ENCODE data around the gene TNNI2. TPM values are rescaled to one million over a fixed set of nuclear protein-coding genes. Genes with fewer than 3 reads are reported as not detected.

Gene TNNI2
- total and polyA plus RNA-seq, 2 donors (not counting 1 experiment from before 2014, with no cell fraction given), result 2.9 to 12.9 TPM

GRCh38 chr11:1815751-1816150 lies 23.0 kb upstream of the TNNI2 start:
- DNase-seq (no peak), ATAC-seq (ENCODE audit: low read depth) (no peak)
- H4K20me1 ChIP-seq (ENCODE audit: control insufficient read depth, insufficient read depth, low read length, poor library complexity, severe bottlenecking), result no peaks in the 10 kb centered on the region
- H2AFZ ChIP-seq (ENCODE audit: insufficient read depth, low read depth, low read length, poor library complexity, severe bottlenecking), result no peak overlapping the region
- ChIA-PET POLR2A (no interaction called here), CTCF (no interaction called here)
- H3K9ac ChIP-seq (ENCODE audit: low read length), result no peak overlapping the region
- H3K27ac ChIP-seq (ENCODE audit: low read length in 2 of 2), result no peak overlapping the region
- no peaks in the 10 kb centered on the region for H3K4me1 ChIP-seq (ENCODE audit: control insufficient read depth in 2 of 2, insufficient read depth in 2 of 2, low read length in 2 of 2)
- H3K4me2 ChIP-seq (replicated peaks; ENCODE audit: low read depth, low read length, poor library complexity, severe bottlenecking), result no peak overlapping the region
- no peak overlapping the region for H3K4me3 ChIP-seq (ENCODE audit: control extremely low read depth in 1 of 5, extremely low read depth in 1 of 5, insufficient read depth in 1 of 5, low read depth in 2 of 5, low read length in 4 of 5)
- 87% methylated on average over 7 of the region's 7 CpGs for WGBS (ENCODE audit: insufficient coverage)
- peaks cover 0 to 15% (median 7%) of the 10 kb centered on the region in 3 donors for H3K9me3 ChIP-seq (ENCODE audit: control extremely low read depth in 1 of 3, control insufficient read depth in 2 of 3, insufficient read depth in 1 of 3, low read length in 2 of 3)
- H3K9me3 Mint-ChIP-seq (ENCODE audit: insufficient read depth), result peaks cover 5% of the 10 kb centered on the region
- H3K36me3 ChIP-seq (replicated peaks in 1 of 2; ENCODE audit: control extremely low read depth in 1 of 2, control insufficient read depth in 1 of 2, extremely low read depth in 1 of 2, insufficient read depth in 2 of 2, low read length in 1 of 2), result no peaks in the 10 kb centered on the region
- H3K4me3 Mint-ChIP-seq, result no peak overlapping the region
- no peaks in the 10 kb centered on the region for H3K27me3 ChIP-seq (replicated peaks in 1 of 4; ENCODE audit: control extremely low read depth in 1 of 4, control insufficient read depth in 3 of 4, insufficient read depth in 4 of 4, low read length in 3 of 4)
- intact Hi-C loops (cut with micrococcal nuclease), result no loop called here
- no peaks in the 10 kb centered on the region for H3K79me2 ChIP-seq (ENCODE audit: control insufficient read depth, insufficient read depth, low read length)
- no peak overlapping the region for H3K27ac Mint-ChIP-seq
- H3K27me3 Mint-ChIP-seq, result peaks cover 23% of the 10 kb centered on the region
- TF ChIP-seq CTCF (IDR thresholded peaks at IDR 0.05), result no peak
- TF ChIP-seq EZH2 (IDR thresholded peaks at IDR 0.05; ENCODE audit: borderline replicate concordance, insufficient read depth, low read depth, low read length, poor library complexity, severe bottlenecking), result no peak
- H3K4me1 Mint-ChIP-seq, result no peaks in the 10 kb centered on the region

- no peaks in the 10 kb centered on the region for H4K20me1 ChIP-seq (ENCODE audit: control insufficient read depth, insufficient read depth, low read length, poor library complexity, severe bottlenecking)
- H3K27me3 ChIP-seq (replicated peaks in 1 of 4; ENCODE audit: control extremely low read depth in 1 of 4, control insufficient read depth in 3 of 4, insufficient read depth in 4 of 4, low read length in 3 of 4), result no peaks in the 10 kb centered on the region
- H3K79me2 ChIP-seq (ENCODE audit: control insufficient read depth, insufficient read depth, low read length), result no peaks in the 10 kb centered on the region
- no peak for TF ChIP-seq EZH2 (IDR thresholded peaks at IDR 0.05; ENCODE audit: borderline replicate concordance, insufficient read depth, low read depth, low read length, poor library complexity, severe bottlenecking)
- no peak for TF ChIP-seq CTCF (IDR thresholded peaks at IDR 0.05)
- Mint-ChIP-seq H3K4me3 (no peak overlapping the region), H3K4me1 (no peaks in the 10 kb centered on the region), H3K27ac (no peak overlapping the region), H3K27me3 (peaks cover 20% of the 10 kb centered on the region), H3K9me3 (ENCODE audit: insufficient read depth) (peaks cover 5% of the 10 kb centered on the region)
- ChIA-PET CTCF (interaction anchor here (1.3 to 2.6 kb wide), 2 partner anchors 16 to 186 kb away, joined by 3 to 9 read pairs; no protein-coding TSS in a partner anchor), POLR2A (no interaction called here)
- no peaks in the 10 kb centered on the region for H3K36me3 ChIP-seq (replicated peaks in 1 of 2; ENCODE audit: control extremely low read depth in 1 of 2, control insufficient read depth in 1 of 2, extremely low read depth in 1 of 2, insufficient read depth in 2 of 2, low read length in 1 of 2)
- H3K4me2 ChIP-seq (replicated peaks; ENCODE audit: low read depth, low read length, poor library complexity, severe bottlenecking), result no peak overlapping the region
- intact Hi-C loops (cut with micrococcal nuclease), result no loop called here
- no peak overlapping the region for H3K27ac ChIP-seq (ENCODE audit: low read length in 2 of 2)
- H3K4me3 ChIP-seq (ENCODE audit: control extremely low read depth in 1 of 5, extremely low read depth in 1 of 5, insufficient read depth in 1 of 5, low read depth in 2 of 5, low read length in 4 of 5), result no peak overlapping the region
- H3K9ac ChIP-seq (ENCODE audit: low read length), result no peak overlapping the region
- no peaks in the 10 kb centered on the region for H3K4me1 ChIP-seq (ENCODE audit: control insufficient read depth in 2 of 2, insufficient read depth in 2 of 2, low read length in 2 of 2)
- no peak overlapping the region for H2AFZ ChIP-seq (ENCODE audit: insufficient read depth, low read depth, low read length, poor library complexity, severe bottlenecking)
- ATAC-seq (ENCODE audit: low read depth), result no peak
- peaks cover 0 to 13% (median 7%) of the 10 kb centered on the region in 3 donors for H3K9me3 ChIP-seq (ENCODE audit: control extremely low read depth in 1 of 3, control insufficient read depth in 2 of 3, insufficient read depth in 1 of 3, low read length in 2 of 3)
- DNase-seq, result no peak
- 78% methylated on average over 1 of the region's 5 CpGs for WGBS (ENCODE audit: insufficient coverage)
Measured at GRCh38 chr11:1817000-1817399, 21.8 kb upstream of the TNNI2 start.
